HG02571 (cell line): ENCODE results near the gene MAP2K5.

ENCODE experiments used
- ATAC-seq: cut with Tn5 transposase; IDR thresholded peaks from one replicate; pipeline ENCODE4 v1.9.1; 2021; ENCODE audit warnings: mild to moderate bottlenecking, moderate library complexity; ENCODE audit not compliant: unreplicated experiment

Gene MAP2K5

GRCh38 chr15:67746450-67746849, 203.9 kb downstream of the MAP2K5 start:
- ATAC-seq = no peak

GRCh38 chr15:67747921-67748320, 205.4 kb downstream of the MAP2K5 start:
- ATAC-seq = no peak

GRCh38 chr15:67750371-67750770, 207.9 kb downstream of the MAP2K5 start:
- ATAC-seq = no peak

- ATAC-seq = no peak
These were observed 211.4 kb downstream of the MAP2K5 start for GRCh38 chr15:67753891-67754290.

- no peak for ATAC-seq
These were observed 212.8 kb downstream of the MAP2K5 start for GRCh38 chr15:67755264-67755663.

DNA sequence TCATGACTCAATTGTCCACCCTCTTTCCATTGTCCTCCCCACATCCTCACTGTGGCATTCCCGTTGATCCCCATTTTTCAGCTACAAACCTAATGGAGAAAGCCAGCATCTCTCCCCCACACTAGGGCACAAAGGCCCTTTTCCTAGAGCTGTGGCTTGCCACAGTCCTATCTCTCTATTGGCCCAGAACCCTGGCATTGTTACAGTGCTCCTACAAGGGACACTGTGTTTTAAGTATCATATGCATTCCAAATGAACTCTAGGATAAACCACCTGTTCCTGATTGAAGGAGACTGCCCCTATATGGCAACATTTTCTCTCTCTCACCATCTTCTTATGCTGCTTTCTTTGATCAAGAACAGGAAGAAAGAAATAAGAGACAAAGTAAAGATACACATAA, 213.4 kb downstream of the MAP2K5 start:
- no peak for ATAC-seq

- no peak for ATAC-seq
These were observed 216.3 kb downstream of the MAP2K5 start for GRCh38 chr15:67758619-67759300.

- no peak for ATAC-seq
These were observed 218.4 kb downstream of the MAP2K5 start for GRCh38 chr15:67760901-67761300.

DNA sequence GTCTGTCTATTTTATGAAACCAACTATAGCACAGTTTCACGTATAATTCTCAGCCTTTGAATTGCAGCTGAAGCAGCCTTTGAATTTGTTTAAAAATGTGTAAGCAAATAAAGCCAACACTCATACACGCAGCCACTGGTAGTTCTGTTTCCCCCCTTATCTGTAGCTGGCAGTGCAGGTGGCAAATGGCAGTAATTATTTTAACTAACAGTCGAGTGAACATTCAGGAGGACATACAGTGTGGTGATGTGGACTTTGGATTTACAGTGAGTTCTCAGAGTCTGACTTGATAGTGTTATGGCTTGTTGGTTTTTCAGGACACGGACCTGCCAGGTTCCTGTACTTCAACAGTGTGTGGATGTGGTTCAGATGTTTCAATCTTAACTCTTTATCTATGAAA, 218.8 kb downstream of the MAP2K5 start:
- ATAC-seq = no peak

DNA sequence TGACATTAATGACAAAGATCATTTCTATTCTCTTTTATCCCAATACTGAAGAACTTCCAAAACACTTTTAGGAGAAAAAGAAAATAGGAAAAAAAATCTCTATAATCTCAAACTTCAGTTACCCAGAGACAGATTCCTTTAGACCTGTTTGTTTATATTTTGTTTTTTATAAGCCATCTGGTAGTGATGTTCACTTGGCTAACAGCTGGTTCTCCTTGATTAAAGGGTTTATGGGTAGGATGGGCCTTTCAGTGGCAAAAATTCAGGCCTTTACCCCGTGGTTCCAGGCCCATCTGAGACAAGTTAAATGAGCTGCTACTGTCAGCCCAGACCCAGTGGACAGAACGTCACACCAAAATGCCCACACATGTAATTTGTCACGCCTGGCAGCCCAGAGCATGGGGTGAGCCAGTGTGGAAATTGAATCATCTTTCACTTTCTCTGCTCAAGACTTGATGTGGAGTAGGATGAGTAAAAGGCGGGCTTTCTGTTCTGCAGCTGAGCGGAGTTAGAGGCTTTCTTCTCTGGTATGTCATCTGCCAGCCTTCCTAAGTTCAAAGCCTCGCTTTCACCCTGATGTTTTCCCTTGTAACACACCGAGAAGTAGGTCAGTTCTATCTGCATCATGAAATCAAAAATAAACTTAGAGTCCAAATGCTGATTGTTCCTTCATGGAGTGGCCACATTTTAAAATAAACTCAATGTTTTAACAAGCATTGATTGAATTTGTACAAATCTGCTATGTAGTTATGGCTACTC, 220.3 kb downstream of the MAP2K5 start:
- peak; percentile 85 for ATAC-seq

DNA sequence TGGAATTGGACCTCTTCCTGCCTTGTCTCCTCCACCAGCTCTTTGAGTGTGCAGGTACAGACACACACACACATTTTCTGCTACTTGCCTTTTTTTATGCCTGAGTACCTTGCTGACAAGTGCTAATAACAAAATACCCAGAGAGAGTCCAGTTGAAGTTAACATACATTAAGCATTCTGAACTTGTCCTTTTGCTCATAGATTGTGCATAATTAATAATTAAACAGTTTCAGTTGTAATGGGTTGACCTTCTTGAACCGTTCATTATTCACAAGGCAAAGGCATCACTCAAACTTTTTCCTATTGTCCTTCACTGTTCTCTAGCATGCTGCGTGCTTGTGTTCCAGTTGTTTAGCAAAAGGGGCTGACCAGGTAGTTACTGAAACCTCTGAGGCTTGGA, 223.2 kb downstream of the MAP2K5 start:
- ATAC-seq = no peak

GRCh38 chr15:67766968-67767367, 224.5 kb downstream of the MAP2K5 start:
- no peak for ATAC-seq

GRCh38 chr15:67768313-67768977, 225.9 kb downstream of the MAP2K5 start:
- ATAC-seq = no peak

DNA sequence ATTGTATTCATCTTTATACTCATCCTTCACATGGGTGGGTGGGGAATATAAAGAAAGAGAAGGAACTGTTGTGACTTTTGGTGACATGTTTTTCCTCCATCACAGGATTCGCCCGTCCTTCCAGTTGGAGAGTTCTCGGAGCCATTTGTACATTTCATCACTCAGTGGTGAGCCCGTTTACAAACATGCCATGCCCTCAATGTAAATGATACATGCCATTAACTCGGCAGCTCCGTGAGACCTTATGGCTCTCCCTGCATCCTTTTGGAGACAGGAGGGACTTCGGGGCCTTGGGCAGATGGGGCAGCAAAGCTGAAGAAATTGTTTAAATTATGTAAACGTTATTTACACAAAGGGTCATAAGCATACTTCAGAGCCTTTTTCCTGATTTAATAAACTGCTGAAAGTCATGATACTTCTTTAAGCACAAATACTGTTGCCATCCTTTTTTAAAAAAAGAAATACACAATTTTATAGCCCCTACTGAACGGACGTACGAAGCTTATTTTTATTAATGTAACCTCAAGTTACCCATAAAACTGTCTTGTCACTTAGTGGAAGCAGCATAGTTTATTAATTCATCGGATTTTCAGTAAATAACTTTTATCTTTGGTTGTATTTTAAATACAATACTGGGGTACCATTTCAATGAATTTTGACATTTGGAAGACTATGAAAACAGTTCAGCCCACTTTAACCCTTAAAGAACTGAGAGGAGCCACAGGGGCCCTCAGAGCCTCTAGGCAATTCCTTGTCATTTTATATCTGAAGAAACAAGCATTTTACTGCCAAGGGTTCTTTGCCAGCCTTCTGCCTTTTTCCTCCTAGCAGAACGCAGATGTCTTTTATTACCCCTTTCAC, 227.2 kb downstream of the MAP2K5 start:
- ATAC-seq = no peak

- ATAC-seq = no peak
These were observed 227.8 kb downstream of the MAP2K5 start for GRCh38 chr15:67770358-67770628.

GRCh38 chr15:67771189-67771800, 228.8 kb downstream of the MAP2K5 start:
- no peak for ATAC-seq

DNA sequence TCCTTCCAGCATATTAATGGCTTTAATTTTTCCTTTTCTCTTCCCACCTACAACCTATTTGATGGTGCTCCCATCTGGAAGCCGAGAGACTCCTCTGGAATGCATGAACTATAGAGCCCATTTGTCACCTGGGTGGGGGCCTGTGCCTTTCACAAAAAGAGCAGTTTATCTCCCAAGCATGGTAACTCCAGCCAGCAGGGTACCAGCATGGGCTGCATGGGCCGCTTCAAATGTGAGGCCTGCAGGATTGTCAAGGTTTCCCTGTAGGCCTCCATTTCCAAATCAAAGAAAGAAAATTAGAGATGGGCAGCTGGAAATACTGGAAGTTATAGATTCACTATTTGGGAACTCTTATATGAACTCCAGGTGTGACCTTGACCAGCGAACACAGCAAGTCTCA, 232.1 kb downstream of the MAP2K5 start:
- ATAC-seq = no peak

GRCh38 chr15:67775250-67775649, 232.7 kb downstream of the MAP2K5 start:
- no peak for ATAC-seq

GRCh38 chr15:67775998-67776397, 233.5 kb downstream of the MAP2K5 start:
- ATAC-seq = no peak

DNA sequence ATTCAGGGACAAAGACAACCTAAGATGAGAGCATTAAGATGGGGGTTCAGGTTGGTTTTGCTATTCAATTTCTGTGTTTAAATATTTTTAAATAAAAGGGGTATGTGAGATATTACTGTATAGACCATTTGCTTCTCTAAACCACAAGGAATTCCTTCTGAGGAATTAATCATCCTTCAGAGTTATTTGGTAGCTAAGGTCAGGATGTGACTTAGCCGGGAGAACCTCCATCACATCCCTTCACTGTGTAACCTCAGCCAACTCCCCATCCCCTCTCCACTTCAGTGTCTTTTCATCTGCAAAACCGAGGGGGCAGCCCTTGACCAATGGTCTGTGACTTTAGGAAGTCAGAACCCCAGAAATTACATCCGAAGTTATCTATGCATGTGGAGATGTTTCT, 234.1 kb downstream of the MAP2K5 start:
- no peak for ATAC-seq

DNA sequence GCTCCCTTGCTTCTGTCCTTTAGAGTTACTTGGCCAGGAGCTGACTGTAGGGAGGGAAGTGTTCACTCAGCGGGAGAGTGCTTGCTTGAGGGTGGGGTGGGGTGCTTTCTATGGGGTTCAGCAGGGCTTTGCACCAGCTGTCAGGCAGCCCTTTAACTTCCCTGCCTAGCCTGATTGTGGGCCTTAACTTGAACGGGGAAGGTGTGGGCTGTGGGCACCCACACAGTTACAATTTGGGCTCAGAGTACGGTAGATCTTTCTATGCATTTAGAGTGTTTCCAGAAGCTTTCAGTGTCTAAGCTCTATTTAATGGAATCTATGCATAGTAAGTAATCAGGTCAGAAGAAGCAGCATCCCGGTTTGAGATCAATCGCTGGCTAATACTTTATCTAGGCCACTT, 234.6 kb downstream of the MAP2K5 start:
- ATAC-seq = no peak
